T-cell (primary cell): Measurements from ENCODE around the gene ERBIN. TPM values are rescaled to one million over a fixed set of nuclear protein-coding genes. Genes with fewer than 3 reads are reported as not detected.

Experiments used
- ATAC-seq, 4 experiments: fragments of 200-7000 bp in 3 of 4; fragments of 150-1000 bp in 1 of 4; cut with Tn5 transposase; replicated peaks in 1 of 4; 1 replicate in 3 of 4; 2 replicates in 1 of 4; pipeline ENCODE4 v1.10.0; 2021; ENCODE audit warnings: moderate library complexity in 3 of 4, mild to moderate bottlenecking in 2 of 4, moderate number of reproducible peaks in 1 of 4
- CTCF ChIA-PET, 2 donors: fragments of 300-600 bp; sonication (Branson Sonifier 250); formaldehyde crosslinking; loops; one replicate each; lab custom pipeline; 2022; ENCODE audit warnings: antibody characterized with exemption in 2 of 2; lab: Charles Lee
- POLR2A ChIA-PET, 2 donors: fragments of 300-600 bp; sonication (Branson Sonifier 250); formaldehyde crosslinking; loops; one replicate each; lab custom pipeline; 2022; ENCODE audit warnings: antibody characterized with exemption in 2 of 2; lab: Charles Lee
- DNase-seq, 35 experiments: peaks; one replicate each; pipeline versions ENCODE4 v3.0.0 to v3.0.0-alpha.2; 2013 to 2023
- H3K27ac ChIP-seq: one replicate; pipeline ENCODE4 v1.5.1; 2013; ENCODE audit warnings: low read length
- H3K27me3 ChIP-seq, 2 experiments: replicated peaks in 1 of 2; 1 replicate in 1 of 2; 2 replicates in 1 of 2; pipeline versions ENCODE4 v1.6.1 to v1.7.0; 2013; ENCODE audit warnings: low read length in 1 of 2, mixed read lengths in 1 of 2; ENCODE audit not compliant: control insufficient read depth in 2 of 2, insufficient read depth in 2 of 2; ENCODE audit errors: extremely low read depth in 1 of 2
- H3K36me3 ChIP-seq, 2 donors: 1 replicate in 1 of 2; 2 replicates in 1 of 2; pipeline versions ENCODE4 v1.6.1 to v1.7.0; 2013; ENCODE audit warnings: low read length in 1 of 2; ENCODE audit not compliant: control insufficient read depth in 2 of 2, insufficient read depth in 1 of 2; ENCODE audit errors: extremely low read depth in 1 of 2
- H3K4me1 ChIP-seq, 2 experiments: 1 replicate in 1 of 2; 2 replicates in 1 of 2; pipeline versions ENCODE4 v1.6.1 to v1.7.0; 2013; ENCODE audit warnings: low read length in 2 of 2, mixed read lengths in 1 of 2; ENCODE audit not compliant: insufficient read depth in 2 of 2, control insufficient read depth in 1 of 2; ENCODE audit errors: extremely low read depth in 1 of 2
- H3K4me3 ChIP-seq, 2 donors: 1 replicate in 1 of 2; 2 replicates in 1 of 2; pipeline versions ENCODE4 v1.5.1 to v1.7.0; 2013; ENCODE audit warnings: mild to moderate bottlenecking in 2 of 2, low read length in 1 of 2, moderate library complexity in 1 of 2; ENCODE audit not compliant: control insufficient read depth in 1 of 2; ENCODE audit errors: extremely low read depth in 1 of 2
- H3K9me3 ChIP-seq: 2 replicates; pipeline ENCODE4 v1.7.0; 2013
- H3K27ac Mint-ChIP-seq, 2 donors: one replicate each; pipeline ENCODE4 v1.8.0; 2020 to 2021; ENCODE audit warnings: mild to moderate bottlenecking in 2 of 2, mixed read lengths in 2 of 2
- H3K27me3 Mint-ChIP-seq, 2 donors: one replicate each; pipeline ENCODE4 v1.8.0; 2021 to 2022; ENCODE audit warnings: mixed read lengths in 2 of 2
- H3K36me3 Mint-ChIP-seq: one replicate; pipeline ENCODE4 v1.8.0; 2021; ENCODE audit warnings: mixed read lengths
- H3K4me1 Mint-ChIP-seq, 3 donors: one replicate each; pipeline ENCODE4 v1.8.0; 2020 to 2022; ENCODE audit warnings: mixed read lengths in 3 of 3, mild to moderate bottlenecking in 1 of 3
- H3K4me3 Mint-ChIP-seq, 3 donors: one replicate each; pipeline ENCODE4 v1.8.0; 2020 to 2022; ENCODE audit warnings: mild to moderate bottlenecking in 3 of 3, mixed read lengths in 3 of 3, moderate library complexity in 3 of 3
- H3K9me3 Mint-ChIP-seq, 3 donors: one replicate each; pipeline ENCODE4 v1.8.0; 2020 to 2022; ENCODE audit warnings: mixed read lengths in 3 of 3
- WGBS: methylation state at CpG from one replicate; pipeline ENCODE4 v1.1.5; 2013; ENCODE audit warnings: missing lambda C conversion rate; ENCODE audit not compliant: insufficient coverage; 5-methylcytosine and 5-hydroxymethylcytosine counted together
- total RNA-seq, 35 experiments: library from RNA in 6 of 35; stranded (reverse) in 6 of 35; fragments of 120-200 nt in 1 of 35; gene quantifications; one replicate each; pipeline versions ENCODE4 v1.2.1 to v1.2.4 and lab custom pipeline; 2013 to 2026

The ERBIN gene
- total RNA-seq, 5 donors from 2014 or later (not counting 1 experiment from before 2014, with no cell fraction given): 105 to 125 (median 112) TPM

- CTCF ChIA-PET: no interaction called here
- no peaks in the 10 kb centered on the region for H3K36me3 ChIP-seq
- ATAC-seq (no peak), DNase-seq (no peak)
- Mint-ChIP-seq H3K36me3 (no peaks in the 10 kb centered on the region), H3K27ac (no peak overlapping the region), H3K4me1 (no peaks in the 10 kb centered on the region), H3K27me3 (no peaks in the 10 kb centered on the region), H3K9me3 (peaks cover 24 to 37% (median 26%) of the 10 kb centered on the region in 3 donors), H3K4me3 (no peak overlapping the region)
- no peaks in the 10 kb centered on the region for H3K27me3 ChIP-seq
- POLR2A ChIA-PET: no interaction called here
- no peaks in the 10 kb centered on the region for H3K4me1 ChIP-seq
- WGBS: 90% methylated on average over 2 of the region's 2 CpGs
- no peak overlapping the region for H3K4me3 ChIP-seq
- no peaks in the 10 kb centered on the region for H3K9me3 ChIP-seq
- H3K27ac ChIP-seq: no peak overlapping the region
These were observed 186.8 kb downstream of the ERBIN start for GRCh38 chr5:66113160-66113559.

- no peaks in the 10 kb centered on the region for H3K4me1 ChIP-seq
- Mint-ChIP-seq H3K4me3 (no peak overlapping the region), H3K4me1 (no peaks in the 10 kb centered on the region), H3K36me3 (no peaks in the 10 kb centered on the region), H3K9me3 (peaks cover 3 to 8% (median 3%) of the 10 kb centered on the region in 3 donors), H3K27ac (no peak overlapping the region), H3K27me3 (no peaks in the 10 kb centered on the region)
- CTCF ChIA-PET: interaction anchor here in 1 of 2 donors (0.6 kb wide), 1 partner anchor 451 kb away, joined by 3 read pairs; no protein-coding TSS in a partner anchor
- no peak overlapping the region for H3K27ac ChIP-seq
- no peaks in the 10 kb centered on the region for H3K9me3 ChIP-seq
- H3K4me3 ChIP-seq: no peak overlapping the region
- POLR2A ChIA-PET: no interaction called here
- H3K27me3 ChIP-seq: no peaks in the 10 kb centered on the region
- ATAC-seq (no peak), DNase-seq (no peak)
- no peaks in the 10 kb centered on the region for H3K36me3 ChIP-seq
- WGBS: 90% methylated on average over 3 of the region's 4 CpGs
These were observed 191.9 kb downstream of the ERBIN start for GRCh38 chr5:66118304-66118703.

- H3K4me1 ChIP-seq: no peaks in the 10 kb centered on the region
- Mint-ChIP-seq H3K27me3 (no peaks in the 10 kb centered on the region), H3K4me3 (no peak overlapping the region), H3K36me3 (no peaks in the 10 kb centered on the region), H3K27ac (no peak overlapping the region), H3K9me3 (no peaks in the 10 kb centered on the region), H3K4me1 (no peaks in the 10 kb centered on the region)
- H3K9me3 ChIP-seq: no peaks in the 10 kb centered on the region
- ChIA-PET POLR2A (no interaction called here), CTCF (no interaction called here)
- H3K27me3 ChIP-seq: no peaks in the 10 kb centered on the region
- no CpG with 5 or more reads among the region's 2 CpGs for WGBS
- ATAC-seq (no peak), DNase-seq (no peak)
- no peak overlapping the region for H3K27ac ChIP-seq
- no peak overlapping the region for H3K4me3 ChIP-seq
- no peaks in the 10 kb centered on the region for H3K36me3 ChIP-seq
These were observed 196.1 kb downstream of the ERBIN start for GRCh38 chr5:66122379-66123034.

GRCh38 chr5:66129144-66129543, 202.8 kb downstream of the ERBIN start:
- Mint-ChIP-seq H3K4me1 (no peaks in the 10 kb centered on the region), H3K4me3 (no peak overlapping the region), H3K27ac (no peak overlapping the region), H3K36me3 (no peaks in the 10 kb centered on the region), H3K9me3 (peaks cover 0 to 3% (median 0%) of the 10 kb centered on the region in 3 donors), H3K27me3 (no peaks in the 10 kb centered on the region)
- POLR2A ChIA-PET: no interaction called here
- no peak overlapping the region for H3K4me3 ChIP-seq
- CTCF ChIA-PET: no interaction called here
- no peaks in the 10 kb centered on the region for H3K27me3 ChIP-seq
- ATAC-seq: no peak
- no peak for DNase-seq
- H3K4me1 ChIP-seq: no peaks in the 10 kb centered on the region
- WGBS: 93% methylated on average over 3 of the region's 4 CpGs
- H3K36me3 ChIP-seq: no peaks in the 10 kb centered on the region
- H3K9me3 ChIP-seq: no peaks in the 10 kb centered on the region
- no peak overlapping the region for H3K27ac ChIP-seq

- WGBS: no CpG with 5 or more reads among the region's 1 CpG
- ATAC-seq (no peak), DNase-seq (no peak)
- POLR2A ChIA-PET: no interaction called here
- Histone ChIP-seq H3K36me3 (no peaks in the 10 kb centered on the region), H3K27ac (no peak overlapping the region), H3K27me3 (no peaks in the 10 kb centered on the region), H3K4me1 (no peaks in the 10 kb centered on the region), H3K9me3 (no peaks in the 10 kb centered on the region), H3K4me3 (no peak overlapping the region)
- H3K27ac Mint-ChIP-seq: no peak overlapping the region
- CTCF ChIA-PET: interaction anchor here in 1 of 2 donors (0.7 kb wide), 1 partner anchor 68 kb away, joined by 4 read pairs; no protein-coding TSS in a partner anchor
- H3K9me3 Mint-ChIP-seq: peaks cover 0 to 3% (median 0%) of the 10 kb centered on the region in 3 donors
- no peaks in the 10 kb centered on the region for H3K27me3 Mint-ChIP-seq
- no peaks in the 10 kb centered on the region for H3K36me3 Mint-ChIP-seq
- H3K4me3 Mint-ChIP-seq: no peak overlapping the region
- no peaks in the 10 kb centered on the region for H3K4me1 Mint-ChIP-seq
These were observed 204.1 kb downstream of the ERBIN start for GRCh38 chr5:66130493-66130892.

Other genes with a start within 250 kb of the ERBIN start
- 10 to 100 TPM; 28.7 to 60.1 (median 35.0) TPM for gene SGTB, start 204.5 kb upstream of the ERBIN start, total RNA-seq
- gene NLN, start 204.4 kb upstream of the ERBIN start, total RNA-seq: 1 to 10 TPM; 1.5 to 7.6 (median 4.1) TPM
- gene SREK1, start 217.7 kb downstream of the ERBIN start, total RNA-seq: 100 to 1,000 TPM in 2 of 5 donors, 10 to 100 TPM in 3; 60.2 to 145 (median 67.1) TPM